HCT116 (cell line): ENCODE measurements around the gene SLC30A4.

ENCODE experiments used
- CBX3 ChIP-seq: IDR thresholded peaks from 2 replicates; pipeline ENCODE4 v1.6.1; 2012; ENCODE audit warnings: low read depth
- CEBPB ChIP-seq: IDR thresholded peaks from 2 replicates; pipeline ENCODE4 v1.6.1; 2012; ENCODE audit warnings: low read depth
- CTCF ChIP-seq, 3 experiments: fragments of 200-600 bp in 1 of 3; sonication (generic) in 1 of 3; IDR thresholded peaks in 2 of 3; conservative IDR thresholded peaks in 1 of 3; 2 replicates each; pipeline ENCODE4 v1.5.1; 2012 to 2017; ENCODE audit warnings: low read depth in 2 of 3, low read length in 2 of 3, antibody characterized with exemption in 1 of 3, borderline replicate concordance in 1 of 3, control low read depth in 1 of 3, mild to moderate bottlenecking in 1 of 3, mixed read lengths in 1 of 3, mixed run types in 1 of 3, moderate library complexity in 1 of 3; ENCODE audit not compliant: insufficient read depth in 1 of 3
- ELF1 ChIP-seq: IDR thresholded peaks from 2 replicates; pipeline ENCODE4 v1.6.1; 2012; ENCODE audit warnings: low read depth, borderline replicate concordance
- EZH2 ChIP-seq: fragments of 200-600 bp; sonication (generic); IDR thresholded peaks from 2 replicates; pipeline ENCODE4 v1.6.1; 2017; ENCODE audit warnings: antibody characterized with exemption, mixed run types
- MAX ChIP-seq: IDR thresholded peaks from 2 replicates; pipeline ENCODE4 v1.6.1; 2012
- POLR2A ChIP-seq: IDR thresholded peaks from 2 replicates; pipeline ENCODE4 v1.7.0; 2011; ENCODE audit warnings: borderline replicate concordance; ENCODE audit not compliant: insufficient read depth, insufficient read length; ENCODE audit errors: extremely low read depth
- POLR2AphosphoS5 ChIP-seq: IDR thresholded peaks from 2 replicates; pipeline ENCODE4 v1.6.1; 2011; ENCODE audit warnings: mild to moderate bottlenecking, low read depth, low read length, moderate library complexity
- REST ChIP-seq: IDR thresholded peaks from 2 replicates; pipeline ENCODE4 v1.6.1; 2012; ENCODE audit warnings: low read depth
- SIN3A ChIP-seq: IDR thresholded peaks from 2 replicates; pipeline ENCODE4 v1.6.1; 2012; ENCODE audit warnings: low read depth
- SRF ChIP-seq: IDR thresholded peaks from 2 replicates; pipeline ENCODE4 v1.6.1; 2012; ENCODE audit warnings: low read depth
- ZFX ChIP-seq: fragments of 450-650 bp; IDR thresholded peaks from 2 replicates; pipeline ENCODE4 v1.6.1; 2017

GRCh38 chr15:45555934-45556608, 33.5 kb upstream of the SLC30A4 start:
- TF ChIP-seq CTCF (IDR thresholded peaks at IDR 0.05 in 2 of 3, conservative IDR thresholded peaks at IDR 0.05 in 1 of 3; ENCODE audit: borderline replicate concordance in 1 of 3, insufficient read depth in 1 of 3, low read depth in 2 of 3, low read length in 2 of 3) (no peak), SRF (no peak), CBX3 (no peak), ELF1 (no peak), EZH2 (no peak), POLR2AphosphoS5 (no peak), MAX (no peak), POLR2A (no peak), SIN3A (no peak), CEBPB (no peak), REST (no peak), ZFX (no peak)
